Measurements from ENCODE around the gene TMPRSS13.

Gene TMPRSS13

GRCh38 chr11:117852309-117852708 is 76.9 kb downstream of the TMPRSS13 start:
- Histone ChIP-seq H3K36me3 (no peaks in the 10 kb centered on the region), H3K9me3 (no peaks in the 10 kb centered on the region), H3K27ac (no peak overlapping the region), H3K27me3 (no peaks in the 10 kb centered on the region), H3K4me1 (ENCODE audit: control insufficient read depth in 1 of 2, insufficient read depth in 1 of 2, low read depth in 1 of 2, low read length in 1 of 2) (no peaks in the 10 kb centered on the region), H3K4me3 (ENCODE audit: low read depth in 1 of 2, low read length in 1 of 2) (no peak overlapping the region)
- TF ChIP-seq, protein P1, sequence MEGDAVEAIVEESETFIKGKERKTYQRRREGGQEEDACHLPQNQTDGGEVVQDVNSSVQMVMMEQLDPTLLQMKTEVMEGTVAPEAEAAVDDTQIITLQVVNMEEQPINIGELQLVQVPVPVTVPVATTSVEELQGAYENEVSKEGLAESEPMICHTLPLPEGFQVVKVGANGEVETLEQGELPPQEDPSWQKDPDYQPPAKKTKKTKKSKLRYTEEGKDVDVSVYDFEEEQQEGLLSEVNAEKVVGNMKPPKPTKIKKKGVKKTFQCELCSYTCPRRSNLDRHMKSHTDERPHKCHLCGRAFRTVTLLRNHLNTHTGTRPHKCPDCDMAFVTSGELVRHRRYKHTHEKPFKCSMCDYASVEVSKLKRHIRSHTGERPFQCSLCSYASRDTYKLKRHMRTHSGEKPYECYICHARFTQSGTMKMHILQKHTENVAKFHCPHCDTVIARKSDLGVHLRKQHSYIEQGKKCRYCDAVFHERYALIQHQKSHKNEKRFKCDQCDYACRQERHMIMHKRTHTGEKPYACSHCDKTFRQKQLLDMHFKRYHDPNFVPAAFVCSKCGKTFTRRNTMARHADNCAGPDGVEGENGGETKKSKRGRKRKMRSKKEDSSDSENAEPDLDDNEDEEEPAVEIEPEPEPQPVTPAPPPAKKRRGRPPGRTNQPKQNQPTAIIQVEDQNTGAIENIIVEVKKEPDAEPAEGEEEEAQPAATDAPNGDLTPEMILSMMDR (IDR thresholded peaks at IDR 0.05): no peak

- no peaks in the 10 kb centered on the region for H3K9me3 ChIP-seq
- H3K4me1 ChIP-seq (ENCODE audit: control insufficient read depth in 1 of 2, insufficient read depth in 1 of 2, low read depth in 1 of 2, low read length in 1 of 2): no peaks in the 10 kb centered on the region
- H3K36me3 ChIP-seq: no peaks in the 10 kb centered on the region
- TF ChIP-seq, protein P1 (IDR thresholded peaks at IDR 0.05): no peak
- H3K4me3 ChIP-seq (ENCODE audit: low read depth in 1 of 2, low read length in 1 of 2): no peak overlapping the region
- no peaks in the 10 kb centered on the region for H3K27me3 ChIP-seq
- H3K27ac ChIP-seq: no peak overlapping the region
Observed at GRCh38 chr11:117851852-117852251, 77.3 kb downstream of the TMPRSS13 start.

- no peaks in the 10 kb centered on the region for H3K4me1 ChIP-seq (ENCODE audit: control insufficient read depth in 1 of 2, insufficient read depth in 1 of 2, low read depth in 1 of 2, low read length in 1 of 2)
Observed at GRCh38 chr11:117851106-117851505, 78.1 kb downstream of the TMPRSS13 start.

More at GRCh38 chr11:117851106-117851505, 78.1 kb downstream of the TMPRSS13 start:
- TF ChIP-seq, protein P1 (IDR thresholded peaks at IDR 0.05): no peak
- no peak overlapping the region for H3K27ac ChIP-seq
- no peaks in the 10 kb centered on the region for H3K27me3 ChIP-seq
- no peaks in the 10 kb centered on the region for H3K9me3 ChIP-seq
- H3K36me3 ChIP-seq: no peaks in the 10 kb centered on the region
- H3K4me3 ChIP-seq (ENCODE audit: low read depth in 1 of 2, low read length in 1 of 2): no peak overlapping the region
